Calu3 (cell line): ENCODE measurements around the gene PIH1D1. TPM values are rescaled to one million over a fixed set of nuclear protein-coding genes. Genes with fewer than 3 reads are reported as not detected.

Experiments used
- BruUV-seq: library from RNA; stranded (reverse); fragments of 400-500 nt; replicated peaks from 2 replicates; lab custom pipeline; 2021; lab: Mats Ljungman, UMichigan
- CTCF ChIA-PET: fragments of 300-600 bp; sonication (Branson Sonifier 250); formaldehyde crosslinking; loops from one replicate; lab custom pipeline; 2022; ENCODE audit warnings: antibody characterized with exemption; lab: Charles Lee
- DNase-seq: peaks from one replicate; pipeline ENCODE4 v3.0.0; 2022
- H3K27ac Mint-ChIP-seq: one replicate; pipeline ENCODE4 v1.8.0; 2022; ENCODE audit warnings: mixed read lengths; ENCODE audit not compliant: unreplicated experiment
- H3K27me3 Mint-ChIP-seq: one replicate; pipeline ENCODE4 v1.8.0; 2022; ENCODE audit warnings: mixed read lengths; ENCODE audit not compliant: unreplicated experiment
- H3K36me3 Mint-ChIP-seq: one replicate; pipeline ENCODE4 v1.8.0; 2022; ENCODE audit warnings: mild to moderate bottlenecking, moderate library complexity, mixed read lengths; ENCODE audit not compliant: insufficient read depth, unreplicated experiment
- H3K4me1 Mint-ChIP-seq: one replicate; pipeline ENCODE4 v1.8.0; 2022; ENCODE audit warnings: mild to moderate bottlenecking, low read depth, mixed read lengths; ENCODE audit not compliant: unreplicated experiment
- H3K4me3 Mint-ChIP-seq: one replicate; pipeline ENCODE4 v1.8.0; 2022; ENCODE audit warnings: mild to moderate bottlenecking, low read depth, moderate library complexity, mixed read lengths; ENCODE audit not compliant: unreplicated experiment
- H3K9me3 Mint-ChIP-seq: one replicate; pipeline ENCODE4 v1.8.0; 2022; ENCODE audit warnings: low read depth, mixed read lengths; ENCODE audit not compliant: unreplicated experiment
- intact Hi-C: fragments of 100-400 bp; cut with micrococcal nuclease; formaldehyde crosslinking; loops from one replicate; pipeline ENCODE4 v1.10.0; 2022; ENCODE audit not compliant: unreplicated experiment
- total RNA-seq: library from RNA; stranded (reverse); gene quantifications from 2 replicates; pipeline ENCODE4 v1.2.3, GENCODE V29; 2022
- TF ChIP-seq, protein P1 (sequence below): fragments of 200-600 bp; IDR thresholded peaks from one replicate; pipeline ENCODE4 v1.8.0; 2022; ENCODE audit warnings: antibody characterized with exemption; ENCODE audit not compliant: unreplicated experiment

PIH1D1 gene
- total RNA-seq, 1 experiment from 2014 or later: 141 TPM

DNA sequence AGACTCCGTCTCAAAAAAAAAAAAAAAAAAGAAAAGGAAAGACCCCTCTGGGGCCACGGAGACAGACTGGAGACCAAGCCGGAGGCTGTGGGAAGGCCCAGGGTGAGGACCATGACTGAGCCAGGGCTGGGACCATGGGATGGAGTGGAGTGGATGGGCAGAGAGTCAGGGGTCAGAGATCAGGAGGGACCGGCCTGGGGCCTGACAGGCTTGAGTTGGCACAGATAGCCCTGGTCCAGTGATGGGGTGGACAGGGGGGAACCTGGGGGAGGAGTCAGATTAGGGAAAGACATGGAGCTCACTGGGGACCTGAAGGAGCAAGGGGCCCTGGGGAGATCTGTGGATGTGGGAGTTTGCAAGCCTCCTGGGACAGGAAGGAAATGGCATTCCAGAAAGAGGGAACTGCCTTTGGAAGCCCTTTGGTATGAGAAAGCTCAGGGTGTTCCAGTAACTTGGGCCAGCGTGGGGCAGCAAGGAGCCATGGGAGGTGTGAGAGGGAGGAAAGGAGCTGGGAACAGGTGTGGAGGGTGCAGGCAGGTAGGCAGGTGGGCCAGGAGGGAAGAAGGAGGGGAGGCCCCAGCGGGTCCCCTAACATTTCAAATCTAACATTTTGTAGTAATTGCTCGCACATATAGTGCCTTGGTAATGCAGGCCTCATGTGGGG is 29.5 kb upstream of the PIH1D1 start:
- H3K27me3 Mint-ChIP-seq: peaks cover 5% of the 10 kb centered on the region
- intact Hi-C loops: no loop called here
- no TSS peak for BruUV-seq
- no peak overlapping the region for H3K4me3 Mint-ChIP-seq
- CTCF ChIA-PET: interaction anchor here (0.6 to 0.7 kb wide), 3 partner anchors 31 to 528 kb away, joined by 3 to 7 read pairs (median 4); no protein-coding TSS in a partner anchor
- TF ChIP-seq, protein P1, sequence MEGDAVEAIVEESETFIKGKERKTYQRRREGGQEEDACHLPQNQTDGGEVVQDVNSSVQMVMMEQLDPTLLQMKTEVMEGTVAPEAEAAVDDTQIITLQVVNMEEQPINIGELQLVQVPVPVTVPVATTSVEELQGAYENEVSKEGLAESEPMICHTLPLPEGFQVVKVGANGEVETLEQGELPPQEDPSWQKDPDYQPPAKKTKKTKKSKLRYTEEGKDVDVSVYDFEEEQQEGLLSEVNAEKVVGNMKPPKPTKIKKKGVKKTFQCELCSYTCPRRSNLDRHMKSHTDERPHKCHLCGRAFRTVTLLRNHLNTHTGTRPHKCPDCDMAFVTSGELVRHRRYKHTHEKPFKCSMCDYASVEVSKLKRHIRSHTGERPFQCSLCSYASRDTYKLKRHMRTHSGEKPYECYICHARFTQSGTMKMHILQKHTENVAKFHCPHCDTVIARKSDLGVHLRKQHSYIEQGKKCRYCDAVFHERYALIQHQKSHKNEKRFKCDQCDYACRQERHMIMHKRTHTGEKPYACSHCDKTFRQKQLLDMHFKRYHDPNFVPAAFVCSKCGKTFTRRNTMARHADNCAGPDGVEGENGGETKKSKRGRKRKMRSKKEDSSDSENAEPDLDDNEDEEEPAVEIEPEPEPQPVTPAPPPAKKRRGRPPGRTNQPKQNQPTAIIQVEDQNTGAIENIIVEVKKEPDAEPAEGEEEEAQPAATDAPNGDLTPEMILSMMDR: no peak
- DNase-seq: no peak
- no peaks in the 10 kb centered on the region for H3K4me1 Mint-ChIP-seq
- no peaks in the 10 kb centered on the region for H3K9me3 Mint-ChIP-seq
- no peaks in the 10 kb centered on the region for H3K36me3 Mint-ChIP-seq
- H3K27ac Mint-ChIP-seq: no peak overlapping the region

- no peak for DNase-seq
- H3K4me3 Mint-ChIP-seq: no peak overlapping the region
- H3K9me3 Mint-ChIP-seq: no peaks in the 10 kb centered on the region
- H3K4me1 Mint-ChIP-seq: no peaks in the 10 kb centered on the region
- no peaks in the 10 kb centered on the region for H3K36me3 Mint-ChIP-seq
- TF ChIP-seq, protein P1: no peak
- no TSS peak for BruUV-seq
- H3K27ac Mint-ChIP-seq: no peak overlapping the region
- CTCF ChIA-PET: interaction anchor here (0.6 to 0.7 kb wide), 3 partner anchors 30 to 529 kb away, joined by 3 to 7 read pairs (median 4); no protein-coding TSS in a partner anchor
- peaks cover 15% of the 10 kb centered on the region for H3K27me3 Mint-ChIP-seq
- intact Hi-C loops: no loop called here
These were observed 28.5 kb upstream of the PIH1D1 start for GRCh38 chr19:49479975-49480628.

- H3K9me3 Mint-ChIP-seq: no peaks in the 10 kb centered on the region
- peaks cover 7% of the 10 kb centered on the region for H3K36me3 Mint-ChIP-seq
- no peaks in the 10 kb centered on the region for H3K4me1 Mint-ChIP-seq
- TF ChIP-seq, protein P1: no peak
- peaks cover 27% of the 10 kb centered on the region for H3K27me3 Mint-ChIP-seq
- CTCF ChIA-PET: no interaction called here
- H3K27ac Mint-ChIP-seq: no peak overlapping the region
- DNase-seq: no peak
- intact Hi-C loops: no loop called here
- no TSS peak for BruUV-seq
- no peak overlapping the region for H3K4me3 Mint-ChIP-seq
These were observed 24.6 kb upstream of the PIH1D1 start for GRCh38 chr19:49475995-49476880.

- no TSS peak for BruUV-seq
- Mint-ChIP-seq H3K9me3 (no peaks in the 10 kb centered on the region), H3K36me3 (peaks cover 7% of the 10 kb centered on the region), H3K4me1 (no peaks in the 10 kb centered on the region), H3K27me3 (peaks cover 27% of the 10 kb centered on the region), H3K4me3 (no peak overlapping the region), H3K27ac (no peak overlapping the region)
- no peak for DNase-seq
- intact Hi-C loops: no loop called here
- CTCF ChIA-PET: no interaction called here
- TF ChIP-seq, protein P1: no peak
These were observed 23.7 kb upstream of the PIH1D1 start for GRCh38 chr19:49475191-49475917.
